ENCODE data around the gene RFX8.

GRCh38 chr2:101409699-101410098 lies 65.2 kb downstream of the RFX8 start:
- TF ChIP-seq CTCF (IDR thresholded peaks at IDR 0.05): no peak
- no peak for TF ChIP-seq POLR2A (IDR thresholded peaks at IDR 0.05; ENCODE audit: low read length)
- no peak for TF ChIP-seq CEBPB (IDR thresholded peaks at IDR 0.05)
- TF ChIP-seq RARB (CRISPR knock-in tag; IDR thresholded peaks at IDR 0.05): no peak
- TF ChIP-seq REST (IDR thresholded peaks at IDR 0.05): no peak
- TF ChIP-seq POLR2AphosphoS2 (conservative IDR thresholded peaks at IDR 0.05; ENCODE audit: low read length): no peak
- no peak for TF ChIP-seq EHMT2 (IDR thresholded peaks at IDR 0.05; ENCODE audit: low read depth)
- TF ChIP-seq MAX (IDR thresholded peaks at IDR 0.05): no peak
